Fibroblast of lung (primary cell): ENCODE data around the gene KLC1.

Source experiments
- EZH2 ChIP-seq: IDR thresholded peaks from 2 replicates; pipeline ENCODE4 v1.5.1; 2012; ENCODE audit warnings: low read length, control low read depth, mild to moderate bottlenecking; ENCODE audit errors: missing control alignments
- TF ChIP-seq, protein P1 (sequence below), 2 donors: IDR thresholded peaks in 1 of 2; conservative IDR thresholded peaks in 1 of 2; 1 replicate in 1 of 2; 2 replicates in 1 of 2; pipeline ENCODE4 v1.5.1; 2011 to 2012; ENCODE audit warnings: low read length in 2 of 2, control low read depth in 1 of 2, inconsistent platforms in 1 of 2, low read depth in 1 of 2, mild to moderate bottlenecking in 1 of 2

DNA sequence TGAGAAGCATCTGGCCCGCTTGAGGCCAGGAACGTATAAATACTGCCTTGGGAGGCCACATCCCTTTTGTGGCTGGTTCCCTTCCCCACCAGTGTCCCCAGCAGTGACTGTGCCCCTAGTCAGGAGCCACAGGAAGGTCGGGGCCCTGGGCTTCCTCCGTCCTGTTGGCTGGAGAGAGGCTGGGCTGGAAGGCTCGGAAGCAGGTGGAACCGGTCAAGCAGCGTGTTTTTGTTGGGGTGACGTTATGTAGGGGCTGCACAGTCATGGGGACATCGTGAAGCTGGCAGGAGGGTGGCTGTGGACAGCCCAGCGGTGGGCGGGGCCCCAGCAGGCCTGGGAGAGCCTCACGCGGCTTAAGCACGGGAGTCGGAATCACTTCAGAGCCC lies 76.1 kb downstream of the KLC1 start:
- TF ChIP-seq EZH2: no peak
- TF ChIP-seq, protein P1, sequence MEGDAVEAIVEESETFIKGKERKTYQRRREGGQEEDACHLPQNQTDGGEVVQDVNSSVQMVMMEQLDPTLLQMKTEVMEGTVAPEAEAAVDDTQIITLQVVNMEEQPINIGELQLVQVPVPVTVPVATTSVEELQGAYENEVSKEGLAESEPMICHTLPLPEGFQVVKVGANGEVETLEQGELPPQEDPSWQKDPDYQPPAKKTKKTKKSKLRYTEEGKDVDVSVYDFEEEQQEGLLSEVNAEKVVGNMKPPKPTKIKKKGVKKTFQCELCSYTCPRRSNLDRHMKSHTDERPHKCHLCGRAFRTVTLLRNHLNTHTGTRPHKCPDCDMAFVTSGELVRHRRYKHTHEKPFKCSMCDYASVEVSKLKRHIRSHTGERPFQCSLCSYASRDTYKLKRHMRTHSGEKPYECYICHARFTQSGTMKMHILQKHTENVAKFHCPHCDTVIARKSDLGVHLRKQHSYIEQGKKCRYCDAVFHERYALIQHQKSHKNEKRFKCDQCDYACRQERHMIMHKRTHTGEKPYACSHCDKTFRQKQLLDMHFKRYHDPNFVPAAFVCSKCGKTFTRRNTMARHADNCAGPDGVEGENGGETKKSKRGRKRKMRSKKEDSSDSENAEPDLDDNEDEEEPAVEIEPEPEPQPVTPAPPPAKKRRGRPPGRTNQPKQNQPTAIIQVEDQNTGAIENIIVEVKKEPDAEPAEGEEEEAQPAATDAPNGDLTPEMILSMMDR (conservative IDR thresholded peaks at IDR 0.05 in 1 of 2, IDR thresholded peaks at IDR 0.05 in 1 of 2; ENCODE audit: low read depth in 1 of 2, low read length in 2 of 2): no peak
